Fibroblast of skin of right quadriceps (primary cell): ENCODE data around the gene XRCC5.
A peak's percentile ranks its signal among the peaks of the same experiment; 100 is the strongest.
"Not testable (repeated sequence)": the region's sequence is repeated elsewhere in the genome, so short reads cannot be mapped to it uniquely, and the experiment has no call there.

Source experiments
- DNase-seq: peaks from one replicate; pipeline ENCODE4 v3.0.0-alpha.2; 2013

Gene XRCC5

DNA sequence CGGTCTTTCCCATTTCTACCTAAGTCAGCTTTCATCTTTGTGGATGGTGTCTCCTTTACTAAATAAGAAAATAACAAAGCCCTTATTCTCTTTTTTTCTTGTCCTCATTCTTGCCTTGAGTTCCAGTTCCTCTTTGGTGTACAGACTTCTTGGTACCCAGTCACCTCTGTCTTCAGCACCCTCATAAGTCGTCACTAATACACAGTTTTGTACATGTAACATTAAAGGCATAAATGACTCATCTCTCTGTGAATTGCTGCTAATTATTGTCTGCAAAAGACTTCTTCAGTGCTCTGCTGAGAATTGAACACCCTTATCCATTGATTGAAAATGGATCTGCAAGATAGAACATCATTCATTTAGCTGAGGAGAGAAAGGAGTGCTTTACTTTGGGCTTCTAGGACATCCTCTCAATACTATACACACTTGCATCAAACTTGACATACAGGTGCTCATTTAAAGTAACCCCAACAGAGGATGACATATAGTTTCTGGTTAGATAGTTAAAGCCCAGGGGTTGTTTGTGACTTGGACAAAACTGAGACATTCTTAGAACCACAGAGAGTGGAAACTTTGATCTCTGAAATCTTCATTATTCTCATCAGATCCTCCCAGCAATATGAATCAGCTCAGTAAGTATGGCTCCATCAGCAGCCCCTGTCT is 97.0 kb downstream of the XRCC5 start:
- no peak for DNase-seq

DNA sequence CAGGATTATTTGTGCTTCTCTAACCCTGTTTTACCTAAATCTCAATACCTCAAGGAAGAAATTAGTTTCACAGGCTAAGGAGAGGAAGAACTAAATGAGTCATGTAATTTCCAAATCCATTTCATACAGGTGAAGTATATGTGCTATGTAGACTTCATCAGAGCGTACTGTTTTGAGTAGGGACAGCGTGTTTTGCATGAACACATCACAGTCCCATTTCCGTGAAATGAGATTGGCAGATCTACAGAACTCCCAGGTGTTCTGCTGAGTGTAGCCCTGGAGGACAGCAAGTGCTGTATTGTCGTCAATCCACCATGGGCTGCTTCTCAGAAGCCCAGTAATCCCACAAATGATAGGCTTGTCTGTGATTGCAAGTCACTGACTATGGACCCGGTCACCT is 97.7 kb downstream of the XRCC5 start:
- DNase-seq, result no peak

DNA sequence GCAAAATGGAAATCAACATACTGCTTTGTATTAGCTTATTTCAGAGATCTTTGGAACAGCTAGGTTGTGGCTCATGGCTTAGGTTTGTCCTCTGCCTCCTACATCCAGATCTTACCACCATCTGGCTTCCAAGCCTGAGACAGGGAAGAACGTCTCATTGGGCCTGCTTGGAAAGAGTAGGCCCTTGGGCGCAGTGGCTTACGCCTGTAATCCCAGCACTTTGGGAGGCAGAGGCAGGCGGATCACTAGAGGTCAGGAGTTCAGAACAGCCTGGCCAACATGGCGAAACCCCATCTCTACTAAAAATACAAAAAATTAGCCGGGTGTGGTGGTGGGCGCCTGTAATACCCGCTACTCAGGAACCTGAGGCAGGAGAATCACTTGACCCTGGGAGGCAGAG is 99.5 kb downstream of the XRCC5 start:
- DNase-seq, result not testable (repeated sequence)

DNA sequence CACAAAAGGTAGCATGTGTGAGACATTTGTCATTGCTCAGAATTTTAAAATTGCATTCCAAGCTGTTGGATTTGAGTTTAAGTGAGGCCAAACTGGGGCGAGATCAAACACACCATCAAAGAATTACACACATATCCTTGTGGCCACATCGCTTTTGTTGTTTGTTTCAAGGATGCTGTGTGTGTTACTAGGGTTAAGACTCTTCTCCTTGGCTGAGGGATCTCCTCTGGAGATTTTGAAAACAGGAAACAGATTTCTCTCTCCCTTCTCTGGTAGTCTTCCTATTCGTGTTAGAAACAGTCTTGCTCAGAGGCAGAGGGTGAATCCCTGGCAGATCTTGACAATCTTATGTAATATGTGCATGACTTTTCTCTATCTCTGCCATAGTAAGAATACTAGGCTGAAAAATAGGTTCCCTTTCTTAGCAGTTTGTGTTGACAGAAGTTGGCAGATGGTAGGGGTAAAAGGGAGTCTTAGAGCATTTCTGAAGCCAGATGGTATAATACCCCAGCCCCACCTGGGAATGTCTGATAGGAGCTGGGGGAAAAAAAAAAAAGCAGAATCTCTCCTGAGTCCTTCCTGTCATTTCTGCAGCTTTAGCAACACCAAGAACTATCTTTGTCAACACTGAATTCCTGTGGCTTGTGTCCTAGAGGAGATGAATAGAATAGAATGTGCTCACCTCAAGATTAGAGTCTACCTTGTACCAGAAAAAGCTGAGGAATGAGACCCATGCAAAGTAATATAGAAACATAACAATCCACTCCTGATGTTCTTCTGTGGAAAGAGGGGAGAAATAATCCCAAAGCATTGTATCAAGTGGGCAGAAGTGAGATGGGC is 101.8 kb downstream of the XRCC5 start:
- peak; percentile 23 for DNase-seq

DNA sequence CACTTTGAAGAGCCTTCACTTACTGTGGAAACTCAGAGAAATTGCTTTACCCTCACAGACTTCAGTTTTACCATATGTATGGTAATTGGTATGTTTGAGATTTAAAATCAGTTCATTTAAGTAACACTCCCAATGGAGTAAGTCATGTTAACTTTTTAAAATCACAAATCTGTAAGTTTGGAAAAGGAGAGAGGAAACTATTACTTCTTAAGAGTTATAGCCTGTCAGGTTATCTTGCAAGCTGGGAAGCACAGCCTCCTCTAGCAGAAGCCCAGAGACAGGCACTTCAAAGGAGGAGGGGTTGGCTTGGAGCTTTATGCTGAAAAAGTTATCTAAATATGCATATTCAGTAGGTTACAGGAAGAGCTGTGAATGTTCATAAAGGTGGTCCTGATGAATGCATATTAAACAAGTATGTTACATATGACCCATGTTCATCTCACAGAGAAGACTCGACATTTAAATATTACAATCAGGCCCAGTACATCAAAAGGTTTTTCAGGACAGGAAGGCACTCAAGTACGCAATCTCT is 102.5 kb downstream of the XRCC5 start:
- DNase-seq, result no peak

DNA sequence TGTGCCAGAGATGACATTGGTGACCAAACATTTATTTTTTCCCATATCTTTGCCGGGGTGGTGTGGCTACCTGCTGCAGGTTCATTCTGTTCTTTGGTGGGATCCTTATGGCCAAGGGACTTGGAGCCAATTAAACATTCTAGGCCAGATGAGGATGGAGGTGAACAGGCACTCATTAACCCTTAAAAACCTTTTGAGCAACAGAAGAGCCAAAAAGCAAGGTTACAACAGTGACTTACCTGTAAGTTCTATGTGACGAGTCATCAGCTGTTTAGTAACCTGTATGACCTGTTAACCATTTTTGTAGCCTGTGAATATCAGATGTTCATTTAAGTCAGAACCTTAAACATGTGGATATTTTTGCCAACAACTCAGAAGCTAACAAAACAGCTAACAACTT is 105.6 kb downstream of the XRCC5 start:
- no peak for DNase-seq

DNA sequence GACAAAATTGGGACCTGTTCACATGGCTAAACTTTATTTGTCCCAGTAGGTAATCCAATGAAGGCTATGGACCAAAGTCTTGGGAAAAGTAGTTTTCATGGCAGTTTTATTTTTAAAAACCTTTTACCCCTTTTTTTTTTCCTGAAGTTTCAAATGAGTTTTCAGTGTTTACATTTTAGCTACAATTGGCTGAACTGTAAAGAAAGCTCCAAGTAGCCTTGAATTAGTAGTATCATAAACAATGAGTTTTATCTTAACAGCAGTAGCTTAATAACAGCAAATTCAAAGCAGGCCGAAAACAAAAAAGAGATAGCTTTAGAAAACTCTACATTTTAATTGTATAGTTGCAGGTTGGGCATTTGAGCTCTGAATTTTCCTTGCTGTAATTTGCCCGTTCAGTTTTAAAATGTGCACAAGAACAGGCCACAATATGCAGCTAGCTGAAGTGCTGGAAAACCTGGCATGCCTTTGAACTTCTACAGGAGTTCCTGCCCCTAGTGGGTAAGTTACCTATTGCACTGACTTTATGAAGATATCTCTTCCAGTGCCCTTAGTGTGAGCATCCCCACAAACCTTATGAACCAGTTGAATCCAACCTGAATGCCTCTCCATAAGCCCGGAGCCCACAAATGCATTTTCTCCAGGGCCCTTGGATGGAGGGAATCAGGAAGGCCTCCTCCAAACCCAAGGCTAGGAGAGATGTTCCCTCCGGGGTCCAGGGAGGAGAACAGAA is 106.7 kb downstream of the XRCC5 start:
- DNase-seq, result peak; percentile 24

DNA sequence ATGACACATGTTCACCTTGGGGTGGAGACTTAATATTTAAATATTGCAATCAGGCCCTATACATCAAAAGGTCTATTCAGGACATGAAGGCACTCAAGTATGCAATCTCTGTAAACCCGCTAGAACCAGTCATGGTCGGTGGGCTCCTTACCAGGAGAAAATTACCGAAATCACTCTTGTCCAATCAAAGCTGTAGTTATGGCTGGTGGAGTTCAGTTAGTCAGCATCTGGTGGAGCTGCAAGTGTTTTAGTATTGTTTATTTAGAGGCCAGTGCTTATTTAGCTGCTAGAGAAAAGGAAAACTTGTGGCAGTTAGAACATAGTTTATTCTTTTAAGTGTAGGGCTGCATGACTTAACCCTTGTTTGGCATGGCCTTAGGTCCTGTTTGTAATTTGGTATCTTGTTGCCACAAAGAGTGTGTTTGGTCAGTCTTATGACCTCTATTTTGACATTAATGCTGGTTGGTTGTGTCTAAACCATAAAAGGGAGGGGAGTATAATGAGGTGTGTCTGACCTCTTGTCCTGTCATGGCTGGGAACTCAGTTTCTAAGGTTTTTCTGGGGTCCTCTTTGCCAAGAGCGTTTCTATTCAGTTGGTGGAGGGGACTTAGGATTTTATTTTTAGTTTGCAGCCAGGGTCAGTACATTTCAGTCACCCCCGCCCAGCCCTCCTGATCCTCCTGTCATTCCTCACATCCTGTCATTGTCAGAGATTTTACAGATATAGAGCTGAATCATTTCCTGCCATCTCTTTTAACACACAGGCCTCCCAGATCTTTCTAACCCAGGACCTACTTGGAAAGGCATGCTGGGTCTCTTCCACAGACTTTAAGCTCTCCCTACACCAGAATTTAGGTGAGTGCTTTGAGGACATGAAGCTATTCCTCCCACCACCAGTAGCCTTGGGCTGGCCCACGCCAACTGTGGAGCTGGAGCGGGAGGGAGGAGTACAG is 108.1 kb downstream of the XRCC5 start:
- peak; percentile 74 for DNase-seq

DNA sequence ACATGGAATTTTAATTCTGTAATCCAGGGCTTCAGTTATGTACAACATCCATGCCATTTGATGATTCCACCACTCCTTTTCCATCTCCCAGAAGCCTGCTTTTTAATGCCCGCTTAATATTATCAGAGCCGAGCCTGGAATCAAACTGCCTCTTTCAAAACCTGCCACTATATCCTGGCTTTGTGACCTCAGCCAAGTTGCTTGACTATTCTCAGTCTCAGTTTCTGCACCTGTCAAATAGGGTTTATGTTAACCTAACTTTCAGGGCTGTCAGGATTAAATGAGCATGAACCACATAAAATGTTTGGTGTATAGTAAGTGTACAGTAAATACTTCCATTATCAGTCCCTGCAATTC is 108.7 kb downstream of the XRCC5 start:
- no peak for DNase-seq

DNA sequence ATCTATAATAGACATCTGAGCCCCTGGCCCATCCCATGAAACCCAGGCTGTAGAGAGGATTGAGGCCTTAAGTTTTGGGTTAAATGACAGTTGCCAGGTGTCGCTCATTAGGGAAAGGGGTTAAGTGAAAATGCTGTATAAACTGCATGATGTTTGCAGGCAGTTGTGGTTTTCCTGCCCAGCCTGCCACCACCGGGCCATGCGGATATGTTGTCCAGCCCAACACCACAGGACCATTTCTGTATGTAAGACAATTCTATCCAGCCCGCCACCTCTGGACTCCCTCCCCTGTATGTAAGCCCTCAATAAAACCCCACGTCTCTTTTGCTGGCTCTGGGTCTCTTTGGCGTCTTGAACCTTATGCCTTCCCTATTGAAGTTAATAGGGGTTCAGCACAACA is 110.7 kb downstream of the XRCC5 start:
- DNase-seq, result no peak

DNA sequence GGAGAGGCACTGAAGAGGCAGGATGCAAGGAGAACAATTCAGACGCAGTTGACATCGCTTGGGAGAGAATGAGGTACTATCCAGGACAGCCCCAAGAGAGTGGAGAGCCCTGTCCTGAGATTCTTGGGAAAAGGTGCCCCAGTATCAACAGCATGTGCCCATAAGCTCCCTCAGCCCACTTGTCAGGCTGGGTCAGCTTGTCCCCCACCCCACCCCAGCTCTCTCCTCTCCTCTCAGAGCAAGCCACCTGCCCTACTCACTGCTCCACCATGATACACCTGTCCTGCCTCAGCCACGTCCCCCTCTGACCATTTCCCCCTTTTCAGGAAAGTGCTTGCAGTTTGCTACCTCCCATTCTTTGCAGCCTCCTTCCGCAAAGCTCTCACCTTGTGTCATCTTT is 111.8 kb downstream of the XRCC5 start:
- no peak for DNase-seq

DNA sequence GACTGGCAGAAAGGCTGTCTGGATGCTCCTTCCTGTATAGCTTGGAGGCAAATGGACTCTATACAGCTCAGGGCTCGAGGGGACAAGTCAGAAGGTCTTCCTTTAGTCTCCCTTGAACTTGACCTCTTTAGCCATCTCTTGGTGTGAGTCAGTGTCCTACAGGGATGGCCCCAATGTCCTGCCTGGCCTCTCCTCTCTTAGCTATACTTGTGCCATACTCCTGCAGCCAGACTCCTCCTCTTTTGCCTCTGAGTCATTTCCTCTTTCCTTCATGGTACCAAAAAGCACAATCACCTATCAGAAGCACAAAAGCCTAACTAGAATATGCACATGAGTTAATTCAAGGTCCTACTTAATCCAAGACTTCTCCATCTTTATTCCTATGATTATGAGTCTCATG is 112.7 kb downstream of the XRCC5 start:
- DNase-seq, result peak; percentile 7

DNA sequence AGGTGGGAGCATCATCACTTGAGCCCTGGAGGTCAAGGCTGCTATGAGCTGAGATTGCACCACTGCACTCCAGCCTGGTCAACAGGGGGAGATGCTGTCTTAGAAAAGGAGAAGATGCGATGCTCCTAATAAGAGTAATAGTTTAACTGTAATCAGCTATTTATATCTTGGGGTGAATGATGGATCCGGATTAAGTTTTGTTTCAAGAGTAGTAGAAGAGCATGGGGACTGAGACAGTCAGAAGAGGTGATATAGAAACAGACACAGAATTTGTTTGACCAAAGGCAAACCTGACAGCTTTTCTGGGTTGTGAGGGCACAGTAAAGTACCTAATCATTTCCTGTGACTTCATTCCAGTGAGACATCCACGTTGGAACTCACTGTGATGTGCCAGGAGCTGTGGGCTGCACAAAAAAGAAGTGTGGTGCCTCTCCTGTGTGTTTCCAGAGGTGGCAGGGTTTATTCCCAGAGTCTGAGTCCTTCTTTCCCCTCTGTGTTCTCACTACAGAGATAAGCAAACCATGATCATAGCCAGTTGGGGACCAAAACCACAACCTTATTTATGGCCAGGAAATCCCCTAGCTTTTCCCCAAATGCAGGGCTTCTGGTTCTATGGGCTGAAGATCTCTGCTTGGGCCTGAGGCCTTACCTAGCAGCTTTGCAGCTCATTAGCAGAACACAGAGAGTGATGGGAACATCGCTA is 113.7 kb downstream of the XRCC5 start:
- peak; percentile 47 for DNase-seq

DNA sequence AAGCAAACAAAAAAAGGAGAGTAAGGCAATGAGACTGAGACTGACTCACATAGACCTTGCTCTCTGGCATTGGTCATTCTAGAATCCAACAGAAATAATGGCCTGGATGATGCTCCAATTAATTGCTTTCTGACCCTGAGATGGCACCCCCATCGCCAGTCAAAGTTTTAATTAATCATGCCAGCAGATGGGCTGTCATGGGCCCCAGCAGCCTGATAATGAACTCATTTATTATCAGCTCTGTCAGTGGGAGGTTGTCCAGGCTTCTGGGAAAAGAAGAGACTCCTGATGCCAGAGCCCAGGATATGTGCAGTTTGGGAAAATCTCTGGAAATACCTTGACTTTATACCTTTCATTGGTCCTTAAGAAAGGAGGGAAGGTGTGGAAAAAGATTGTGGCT is 115.2 kb downstream of the XRCC5 start:
- DNase-seq, result no peak

DNA sequence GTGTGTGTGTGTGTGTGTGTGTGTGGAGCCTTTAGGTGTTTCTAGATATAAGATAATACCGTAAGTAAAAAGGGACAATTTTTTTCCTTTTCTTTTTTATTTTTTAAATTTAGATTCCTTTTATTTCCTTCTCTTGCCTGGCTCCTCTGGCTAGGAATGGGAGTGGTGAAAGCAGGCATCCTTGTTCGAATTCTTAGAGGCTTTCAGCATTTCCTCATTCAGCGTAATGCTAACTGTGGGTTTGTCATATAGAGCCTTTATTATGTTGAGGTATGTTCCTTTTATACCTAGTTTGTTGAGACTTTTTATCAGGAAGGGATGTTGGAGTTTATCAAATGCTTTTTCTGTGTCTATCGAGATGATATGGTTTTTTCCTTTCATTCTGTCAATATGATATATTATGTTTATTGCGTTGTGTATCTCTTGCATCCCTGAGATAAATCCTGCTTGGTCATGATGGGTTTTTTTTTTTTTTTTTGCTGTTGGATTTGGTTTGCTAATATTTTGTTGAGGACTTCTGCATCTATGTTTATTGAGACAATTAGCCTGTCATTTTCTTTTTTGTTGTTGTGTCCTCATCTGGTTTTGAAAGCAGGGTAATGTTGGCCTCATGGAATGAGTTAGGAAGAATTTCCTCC is 120.2 kb downstream of the XRCC5 start:
- no peak for DNase-seq

DNA sequence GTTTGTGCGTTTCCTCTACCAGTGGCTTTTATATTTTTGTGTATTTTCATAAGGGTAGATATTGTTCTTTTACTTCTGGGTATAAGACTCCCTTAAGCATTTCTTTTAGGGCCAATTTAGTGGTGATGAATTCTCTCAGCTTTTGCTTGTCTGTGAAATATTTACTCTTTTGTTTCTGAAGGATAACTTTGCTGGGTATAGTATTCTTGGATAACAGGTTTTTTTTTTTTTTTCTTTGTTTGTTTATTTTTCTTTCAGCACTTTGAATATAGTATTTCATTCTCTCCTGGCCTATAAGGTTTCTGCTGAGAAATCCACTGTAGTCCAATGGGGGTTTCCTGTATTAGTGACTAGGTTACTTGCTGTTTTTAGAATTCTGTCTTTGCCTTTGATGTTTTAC is 122.7 kb downstream of the XRCC5 start:
- no peak for DNase-seq

DNA sequence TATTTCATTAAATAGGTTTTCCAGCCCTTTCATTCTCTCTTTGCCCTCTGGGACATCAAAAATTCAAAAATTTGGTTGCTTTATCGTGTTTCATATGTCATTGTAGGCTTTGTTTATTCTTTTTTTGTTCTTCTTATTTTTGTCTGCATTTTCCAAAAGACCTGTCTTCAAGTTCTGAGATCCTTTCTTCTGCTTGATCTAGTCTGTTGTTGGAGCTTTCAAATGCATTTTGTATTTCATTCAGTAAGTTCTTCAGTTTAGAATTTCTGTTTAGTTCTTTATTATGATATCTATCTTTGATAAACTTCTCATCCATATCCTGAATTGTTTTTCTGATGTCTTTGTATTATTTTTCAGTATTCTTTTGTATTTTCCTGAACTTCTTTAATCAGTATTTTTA is 123.6 kb downstream of the XRCC5 start:
- DNase-seq, result no peak

DNA sequence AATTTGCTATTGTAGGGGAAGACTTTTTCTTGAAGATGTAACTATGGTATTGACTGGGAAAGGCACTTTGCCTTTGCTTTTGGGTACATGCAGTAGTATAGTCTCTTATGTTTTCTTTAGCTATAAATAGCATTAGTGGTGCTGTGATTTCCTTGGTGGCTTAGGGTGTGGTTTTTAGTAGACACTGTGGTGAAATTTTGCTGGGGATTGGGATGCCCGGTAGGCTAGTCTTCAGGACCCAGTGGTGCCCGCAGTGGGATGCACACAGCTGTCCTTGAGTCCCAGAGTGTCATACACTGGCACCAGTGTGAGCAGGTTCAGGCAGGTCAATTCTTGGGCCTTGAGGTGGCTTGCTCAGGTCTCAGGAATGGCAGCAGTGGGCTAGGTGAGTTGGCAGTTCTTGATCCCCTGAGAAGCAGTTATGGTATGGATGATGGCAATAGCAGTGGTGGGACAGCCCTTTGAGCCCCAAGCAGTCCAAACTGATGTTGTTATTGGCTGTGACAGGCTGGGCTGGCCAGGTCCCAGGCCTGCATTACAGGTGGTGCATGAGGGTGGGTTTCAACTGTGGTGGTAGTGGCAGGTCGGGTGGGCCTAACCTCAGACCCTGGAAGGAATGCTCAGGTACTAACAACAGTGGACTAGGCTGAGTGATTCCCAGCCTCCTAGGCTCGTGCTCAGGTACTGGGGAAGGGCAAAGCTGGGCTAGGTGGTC is 124.3 kb downstream of the XRCC5 start:
- DNase-seq, result no peak

DNA sequence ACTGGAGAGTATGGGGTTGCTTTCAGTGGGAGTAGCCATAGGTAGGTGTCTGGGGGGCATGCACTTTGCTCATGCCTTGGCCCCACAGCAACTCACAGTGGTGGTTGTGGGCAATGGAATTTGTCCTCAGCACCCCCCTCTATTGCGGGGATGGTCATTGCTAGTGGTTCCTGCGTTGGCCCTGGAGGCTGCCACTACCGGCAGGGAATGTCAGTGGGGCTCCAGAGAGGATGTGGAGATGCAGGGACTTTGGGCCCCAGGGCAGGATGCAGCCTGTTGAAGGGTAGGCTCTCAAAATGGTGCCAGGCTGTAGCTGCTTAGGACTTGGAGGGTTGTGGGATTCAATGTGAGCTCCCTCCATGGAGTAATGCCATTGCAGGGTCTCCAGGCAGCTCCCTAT is 125.0 kb downstream of the XRCC5 start:
- DNase-seq, result no peak

DNA sequence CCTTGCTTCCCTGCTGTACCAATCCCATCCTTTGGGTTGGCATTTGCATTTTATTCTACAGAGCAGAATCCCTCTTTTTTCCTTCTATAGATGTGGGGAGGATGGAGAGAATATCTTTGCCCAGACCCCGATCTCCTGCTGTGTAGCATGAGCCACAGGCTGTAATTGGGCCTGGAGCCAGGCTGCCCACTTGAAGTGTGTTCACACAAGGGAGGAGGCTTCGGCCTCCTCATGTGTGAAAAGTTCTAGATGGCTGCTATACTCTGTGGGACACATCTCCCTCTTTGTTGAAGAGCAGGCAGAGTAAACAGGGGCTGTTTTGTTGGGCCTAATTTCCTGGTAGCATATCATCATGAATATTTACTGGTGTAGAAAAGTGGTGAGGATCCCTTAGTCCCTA is 126.3 kb downstream of the XRCC5 start:
- no peak for DNase-seq

DNA sequence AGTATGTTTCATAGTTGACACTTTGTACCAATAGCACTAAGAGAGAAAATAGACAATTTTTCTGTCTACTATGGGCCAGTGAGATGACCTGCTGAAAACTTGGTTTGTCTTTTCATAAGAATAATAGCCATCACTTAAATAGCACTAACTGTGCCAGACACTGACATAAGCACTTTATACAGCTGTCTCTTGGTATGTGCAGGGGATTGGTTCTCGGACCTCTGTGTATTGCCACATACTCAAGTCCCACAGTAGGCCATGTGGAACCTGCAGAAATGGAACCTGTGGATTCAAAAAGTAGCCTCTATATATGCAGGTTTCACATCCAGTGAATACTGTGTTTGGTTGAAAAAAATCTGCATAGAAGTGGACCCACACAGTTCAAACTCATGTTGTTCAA is 126.7 kb downstream of the XRCC5 start:
- DNase-seq, result no peak
